SK-N-MC (cell line): Measurements from ENCODE around the gene AFF3.

ENCODE experiments used
- EZH2 ChIP-seq: fragments of 200-600 bp; sonication (generic); IDR thresholded peaks from one replicate; pipeline ENCODE4 v1.6.1; 2017; ENCODE audit warnings: antibody characterized with exemption
- FOXP2 ChIP-seq: optimal IDR thresholded peaks from 2 replicates; pipeline ENCODE3; 2011; ENCODE audit warnings: mild to moderate bottlenecking, moderate library complexity; ENCODE audit not compliant: insufficient read depth; ENCODE audit errors: extremely low read length, control extremely low read depth
- POLR2AphosphoS5 ChIP-seq: IDR thresholded peaks from 2 replicates; pipeline ENCODE4 v1.6.1; 2012; ENCODE audit warnings: mild to moderate bottlenecking, low read depth, low read length, borderline replicate concordance

GRCh38 chr2:99659874-99660273 lies 482.5 kb downstream of the AFF3 start:
- TF ChIP-seq POLR2AphosphoS5 (no peak), EZH2 (no peak), FOXP2 (no peak)
